ACHN (cell line): Measurements from ENCODE around the gene TAOK3.
"Not testable (repeated sequence)": the region's sequence is repeated elsewhere in the genome, so short reads cannot be mapped to it uniquely, and the experiment has no call there.

Experiments used
- DNase-seq: peaks from one replicate; pipeline ENCODE4 v3.0.0-alpha.2; 2015
- in situ Hi-C: cut with HindIII; loops from 2 replicates; pipeline ENCODE4 v1.10.0; 2017; ENCODE audit warnings: low sequenced_read_pairs, low pct_ligation_motif_present, low pct_unique_long_range_greater_than_20kb

The TAOK3 gene

GRCh38 chr12:118315821-118316220 is 56.9 kb downstream of the TAOK3 start:
- DNase-seq: no peak
- in situ Hi-C loops: no loop called here

GRCh38 chr12:118312578-118312977 is 60.1 kb downstream of the TAOK3 start:
- in situ Hi-C loops: no loop called here
- no peak for DNase-seq

- in situ Hi-C loops: no loop called here
- DNase-seq: no peak
Measured at GRCh38 chr12:118311666-118312065, 61.0 kb downstream of the TAOK3 start.

- no peak for DNase-seq
- in situ Hi-C loops: no loop called here
Measured at GRCh38 chr12:118310320-118310719, 62.4 kb downstream of the TAOK3 start.

GRCh38 chr12:118308006-118308405 is 64.7 kb downstream of the TAOK3 start:
- in situ Hi-C loops: not testable (repeated sequence)
- peak; percentile 77 for DNase-seq

GRCh38 chr12:118307069-118307954 is 65.4 kb downstream of the TAOK3 start:
- peak; percentile 92 for DNase-seq
- in situ Hi-C loops: no loop called here

GRCh38 chr12:118304093-118304492 is 68.6 kb downstream of the TAOK3 start:
- DNase-seq: no peak
- in situ Hi-C loops: no loop called here

- DNase-seq: no peak
- in situ Hi-C loops: no loop called here
Measured at GRCh38 chr12:118302053-118302452, 70.7 kb downstream of the TAOK3 start.

- in situ Hi-C loops: no loop called here
- DNase-seq: no peak
Measured at GRCh38 chr12:118299791-118300460, 72.8 kb downstream of the TAOK3 start.

- in situ Hi-C loops: no loop called here
- DNase-seq: no peak
Measured at GRCh38 chr12:118297284-118297683, 75.4 kb downstream of the TAOK3 start.

GRCh38 chr12:118292836-118293235 is 79.9 kb downstream of the TAOK3 start:
- in situ Hi-C loops: no loop called here
- no peak for DNase-seq

- no peak for DNase-seq
- in situ Hi-C loops: no loop called here
Measured at GRCh38 chr12:118290130-118290529, 82.6 kb downstream of the TAOK3 start.

- DNase-seq: no peak
- in situ Hi-C loops: no loop called here
Measured at GRCh38 chr12:118288174-118288573, 84.5 kb downstream of the TAOK3 start.

- no peak for DNase-seq
- in situ Hi-C loops: no loop called here
Measured at GRCh38 chr12:118287728-118288127, 85.0 kb downstream of the TAOK3 start.

GRCh38 chr12:118282767-118283166 is 89.9 kb downstream of the TAOK3 start:
- DNase-seq: no peak
- in situ Hi-C loops: no loop called here

GRCh38 chr12:118278288-118278687 is 94.4 kb downstream of the TAOK3 start:
- DNase-seq, in situ Hi-C loops: not testable (repeated sequence)

GRCh38 chr12:118274066-118274465 is 98.6 kb downstream of the TAOK3 start:
- DNase-seq: no peak
- in situ Hi-C loops: no loop called here

GRCh38 chr12:118271770-118272417 is 100.8 kb downstream of the TAOK3 start:
- no peak for DNase-seq
- in situ Hi-C loops: no loop called here

- in situ Hi-C loops: no loop called here
- no peak for DNase-seq
Measured at GRCh38 chr12:118271183-118271582, 101.5 kb downstream of the TAOK3 start.
